Suprapubic skin (tissue), 4 donors: ENCODE results near the gene ONECUT2. TPM values are rescaled to one million over a fixed set of nuclear protein-coding genes. Genes with fewer than 3 reads are reported as not detected.

Experiments used
- DNase-seq, 2 donors: peaks; one replicate each; pipeline ENCODE4 v3.0.0-alpha.2; 2019; ENCODE audit warnings: low spot score in 2 of 2
- H3K27ac ChIP-seq: fragments of 200-600 bp; sonication (generic); one replicate; pipeline ENCODE4 v1.5.1; 2019
- H3K27me3 ChIP-seq: fragments of 200-600 bp; sonication (generic); one replicate; pipeline ENCODE4 v1.5.1; 2019
- H3K36me3 ChIP-seq: fragments of 200-600 bp; sonication (generic); one replicate; pipeline ENCODE4 v1.5.1; 2019
- H3K4me1 ChIP-seq: fragments of 200-600 bp; sonication (generic); one replicate; pipeline ENCODE4 v1.5.1; 2019
- H3K4me3 ChIP-seq: fragments of 200-600 bp; sonication (generic); one replicate; pipeline ENCODE4 v1.5.1; 2019; ENCODE audit warnings: mild to moderate bottlenecking
- H3K9me3 ChIP-seq: fragments of 200-600 bp; sonication (generic); one replicate; pipeline ENCODE4 v1.5.1; 2019
- CTCF ChIP-seq, 2 donors: fragments of 200-600 bp in 1 of 2; fragments of 450-650 bp in 1 of 2; sonication (generic) in 1 of 2; IDR thresholded peaks; one replicate each; pipeline ENCODE4 v1.5.1; 2016 to 2019; ENCODE audit warnings: antibody characterized with exemption in 2 of 2, mild to moderate bottlenecking in 1 of 2, moderate library complexity in 1 of 2
- EP300 ChIP-seq: sonication (generic); formaldehyde crosslinking; IDR thresholded peaks from one replicate; pipeline ENCODE4 v1.6.1; 2017; ENCODE audit warnings: antibody characterized with exemption
- POLR2A ChIP-seq, 2 donors: fragments of 450-650 bp; IDR thresholded peaks; one replicate each; pipeline ENCODE4 v1.6.1; 2017; ENCODE audit warnings: antibody characterized with exemption in 2 of 2, mild to moderate bottlenecking in 2 of 2, moderate library complexity in 2 of 2
- POLR2AphosphoS5 ChIP-seq, 3 donors: sonication (generic); formaldehyde crosslinking; IDR thresholded peaks; one replicate each; pipeline ENCODE4 v1.6.1; 2017; ENCODE audit warnings: antibody characterized with exemption in 3 of 3
- WGBS: methylation state at CpG from one replicate; pipeline ENCODE4 v1.1.5; 2018; 5-methylcytosine and 5-hydroxymethylcytosine counted together
- total RNA-seq, 4 donors: library from RNA; depleted of rRNA; stranded (reverse); fragments of >200 nt; gene quantifications; one replicate each; pipeline ENCODE4 v1.1.0, GENCODE V29; 2016

ONECUT2 gene
- total RNA-seq, 4 donors from 2014 or later: 0.03 to 0.08 TPM; not detected in 2

GRCh38 chr18:57533868-57534510 is 98.8 kb downstream of the ONECUT2 start:
- H3K36me3 ChIP-seq: no peaks in the 10 kb centered on the region
- H3K4me1 ChIP-seq: no peaks in the 10 kb centered on the region
- H3K27ac ChIP-seq: no peak overlapping the region
- 53% methylated on average over 4 of the region's 4 CpGs for WGBS
- no peaks in the 10 kb centered on the region for H3K9me3 ChIP-seq
- DNase-seq: no peak
- no peaks in the 10 kb centered on the region for H3K27me3 ChIP-seq
- no peak overlapping the region for H3K4me3 ChIP-seq
- TF ChIP-seq POLR2A (IDR thresholded peaks at IDR 0.05) (no peak), CTCF (IDR thresholded peaks at IDR 0.05) (no peak), EP300 (no peak), POLR2AphosphoS5 (IDR thresholded peaks at IDR 0.05) (no peak)

DNA sequence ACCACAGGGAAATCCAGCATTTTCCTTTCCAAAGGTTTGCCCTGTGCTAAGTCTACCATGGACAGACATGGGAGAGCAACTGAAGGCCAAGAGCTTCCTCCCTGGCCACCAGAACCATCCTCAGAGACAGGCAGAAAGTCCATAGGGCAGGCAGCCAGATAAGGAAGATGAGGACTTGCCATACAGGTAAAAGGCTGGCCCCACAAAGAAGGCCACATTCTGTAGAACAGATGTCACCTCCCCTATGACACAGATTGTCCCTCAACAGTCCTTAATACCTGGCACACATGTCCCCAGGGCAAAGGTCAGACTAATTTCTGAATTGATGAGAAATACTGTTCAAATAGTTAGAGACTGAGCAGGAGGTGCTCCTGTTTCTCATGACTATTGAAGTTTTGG is 99.3 kb downstream of the ONECUT2 start:
- DNase-seq: no peak
- Histone ChIP-seq H3K4me1 (no peaks in the 10 kb centered on the region), H3K4me3 (no peak overlapping the region), H3K27ac (no peak overlapping the region), H3K36me3 (no peaks in the 10 kb centered on the region), H3K27me3 (no peaks in the 10 kb centered on the region), H3K9me3 (no peaks in the 10 kb centered on the region)
- TF ChIP-seq POLR2AphosphoS5 (IDR thresholded peaks at IDR 0.05) (no peak), POLR2A (IDR thresholded peaks at IDR 0.05) (no peak), EP300 (no peak), CTCF (IDR thresholded peaks at IDR 0.05) (no peak)

DNA sequence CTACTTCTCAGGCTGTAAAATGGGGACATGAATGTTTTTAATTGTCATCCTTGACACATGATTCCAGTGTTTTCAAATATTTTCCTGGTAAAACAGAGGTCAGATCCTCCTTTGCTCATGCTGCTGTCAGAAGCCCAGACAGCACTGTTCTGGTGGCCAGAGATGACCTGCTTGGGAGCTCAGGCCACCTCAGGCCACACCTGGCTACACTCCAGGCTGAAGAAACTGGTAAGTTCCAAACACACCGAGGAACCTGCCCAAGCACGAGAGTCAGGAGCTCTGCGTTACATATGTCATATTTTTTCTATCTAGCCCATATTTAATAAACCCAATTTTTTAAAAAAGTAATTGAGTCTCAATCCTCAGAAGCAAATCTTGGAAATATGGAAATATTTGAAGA is 103.4 kb downstream of the ONECUT2 start:
- Histone ChIP-seq H3K27me3 (no peaks in the 10 kb centered on the region), H3K4me1 (no peaks in the 10 kb centered on the region), H3K4me3 (no peak overlapping the region), H3K36me3 (no peaks in the 10 kb centered on the region), H3K27ac (no peak overlapping the region), H3K9me3 (no peaks in the 10 kb centered on the region)
- 89% methylated on average over 3 of the region's 3 CpGs for WGBS
- DNase-seq: no peak
- TF ChIP-seq POLR2AphosphoS5 (IDR thresholded peaks at IDR 0.05): no peak
- no peak for TF ChIP-seq CTCF (IDR thresholded peaks at IDR 0.05)
- no peak for TF ChIP-seq POLR2A (IDR thresholded peaks at IDR 0.05)
- TF ChIP-seq EP300: no peak

DNA sequence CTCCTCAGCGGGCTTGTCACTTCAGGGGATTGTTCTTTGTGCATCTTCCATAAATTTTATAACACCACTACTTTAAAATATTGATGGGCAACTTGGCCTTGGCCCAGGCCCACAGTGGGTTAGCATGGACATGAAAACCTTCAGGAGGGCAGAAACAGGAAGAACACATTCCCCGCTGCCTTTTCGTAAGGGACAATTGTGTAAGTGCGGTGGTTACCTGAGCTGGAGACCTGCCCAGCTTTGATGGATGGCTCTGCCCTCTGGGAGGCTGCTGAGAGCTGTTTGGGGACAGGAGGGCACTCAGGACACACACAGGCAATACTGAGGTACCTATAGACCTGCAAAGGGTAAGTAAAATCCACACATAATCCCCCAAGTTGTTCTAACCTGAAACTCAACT is 104.5 kb downstream of the ONECUT2 start:
- Histone ChIP-seq H3K4me3 (no peak overlapping the region), H3K4me1 (no peaks in the 10 kb centered on the region), H3K27ac (no peak overlapping the region), H3K9me3 (no peaks in the 10 kb centered on the region), H3K27me3 (no peaks in the 10 kb centered on the region), H3K36me3 (no peaks in the 10 kb centered on the region)
- WGBS: 81% methylated on average over 4 of the region's 4 CpGs
- DNase-seq: no peak
- TF ChIP-seq POLR2AphosphoS5 (IDR thresholded peaks at IDR 0.05) (no peak), CTCF (IDR thresholded peaks at IDR 0.05) (no peak), POLR2A (IDR thresholded peaks at IDR 0.05) (no peak), EP300 (no peak)

Other genes starting within 250 kb of the ONECUT2 start
- not detected for gene ST8SIA3, start 82.8 kb upstream of the ONECUT2 start, total RNA-seq
- gene FECH, start 151.3 kb downstream of the ONECUT2 start, total RNA-seq: 10 to 100 TPM; 22.8 to 40.8 (median 29.2) TPM
- 100 to 1,000 TPM in 1 of 4 donors, 10 to 100 TPM in 3; 78.7 to 124 (median 84.2) TPM for gene NARS1, start 186.5 kb downstream of the ONECUT2 start, total RNA-seq